GM19463 (cell line): Measurements from ENCODE around the gene TARM1.
"Not testable (repeated sequence)": the region's sequence is repeated elsewhere in the genome, so short reads cannot be mapped to it uniquely, and the experiment has no call there.

ENCODE experiments used
- ATAC-seq: cut with Tn5 transposase; IDR thresholded peaks from one replicate; pipeline ENCODE4 v1.9.1; 2021; ENCODE audit warnings: mild to moderate bottlenecking, moderate library complexity; ENCODE audit not compliant: unreplicated experiment

The TARM1 gene

DNA sequence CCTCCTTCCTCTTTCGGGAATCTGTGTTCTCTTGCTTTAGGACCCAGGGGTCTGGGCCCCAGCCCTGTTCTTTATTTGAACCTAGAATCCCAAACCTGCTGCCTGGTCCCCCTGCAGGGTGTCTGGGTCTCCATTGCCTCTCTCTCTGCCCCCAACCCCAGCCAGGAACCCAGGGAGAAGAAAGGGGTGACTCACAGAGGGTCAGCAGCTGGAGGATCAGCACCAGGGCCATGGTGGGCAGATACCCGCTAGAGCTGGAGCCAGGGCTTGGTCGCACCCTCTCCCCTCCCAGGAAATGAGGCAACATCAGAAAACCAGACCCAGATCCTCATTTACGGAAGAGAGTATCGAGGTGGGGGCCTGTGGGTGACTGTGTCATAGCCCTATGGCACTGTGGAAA is 19.4 kb upstream of the TARM1 start, which contains the start of gene OSCAR:
TSS of gene OSCAR (minus strand) at position 243 of the 400 bp plus-strand sequence. CDS start at position 232, 11 bp downstream.
- ATAC-seq = no peak

DNA sequence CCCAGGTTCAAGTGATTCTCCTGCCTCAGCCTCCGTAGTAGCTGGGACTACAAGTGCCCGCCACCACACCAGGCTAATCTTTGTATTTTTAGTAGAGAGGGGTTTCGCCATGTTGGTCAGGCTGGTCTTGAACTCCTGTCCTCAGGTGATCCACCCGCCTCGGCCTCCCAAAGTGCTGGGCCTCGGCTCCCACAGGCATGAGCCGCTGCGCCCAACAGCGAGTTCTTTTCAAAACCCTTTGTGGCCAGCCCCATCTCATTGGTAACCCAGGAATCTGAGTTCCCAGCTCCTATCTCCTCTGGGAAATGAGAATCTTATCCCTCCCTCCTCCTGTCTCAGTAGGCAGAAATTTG is 18.7 kb upstream of the TARM1 start:
- not testable (repeated sequence) for ATAC-seq

DNA sequence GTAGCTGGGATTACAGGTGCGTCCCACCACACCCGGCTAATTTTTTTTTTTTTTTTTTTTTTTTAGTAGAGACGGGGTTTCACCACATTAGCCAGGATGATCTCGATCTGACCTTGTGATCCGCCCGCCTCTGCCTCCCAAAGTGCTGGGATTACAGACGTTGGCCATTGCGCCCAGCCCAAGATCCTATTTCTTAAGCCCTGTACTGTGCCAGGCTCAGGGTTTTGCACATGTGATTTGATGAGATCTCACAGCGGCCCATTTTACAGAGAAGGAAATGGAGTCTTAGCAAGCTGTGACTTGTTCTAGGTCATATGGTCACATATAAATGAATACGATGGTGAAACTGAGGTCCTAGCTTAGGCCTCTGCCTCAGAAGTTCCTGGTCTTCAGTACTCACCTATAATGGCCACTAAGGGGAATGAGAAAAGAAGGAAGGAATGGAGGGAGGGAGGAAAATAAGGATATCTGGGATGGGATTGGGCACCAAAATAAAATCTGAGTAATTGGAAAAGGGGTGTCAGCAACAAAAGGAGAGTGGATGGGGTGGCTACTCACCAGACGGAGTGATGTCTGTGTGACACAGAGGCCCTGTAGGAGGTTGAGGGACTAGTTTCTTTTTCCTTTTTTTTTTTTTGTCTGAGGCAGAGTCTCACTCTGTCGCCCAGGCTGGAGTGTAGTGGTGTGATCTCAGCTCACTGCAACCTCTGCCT is 18.2 kb upstream of the TARM1 start:
- ATAC-seq = no peak

DNA sequence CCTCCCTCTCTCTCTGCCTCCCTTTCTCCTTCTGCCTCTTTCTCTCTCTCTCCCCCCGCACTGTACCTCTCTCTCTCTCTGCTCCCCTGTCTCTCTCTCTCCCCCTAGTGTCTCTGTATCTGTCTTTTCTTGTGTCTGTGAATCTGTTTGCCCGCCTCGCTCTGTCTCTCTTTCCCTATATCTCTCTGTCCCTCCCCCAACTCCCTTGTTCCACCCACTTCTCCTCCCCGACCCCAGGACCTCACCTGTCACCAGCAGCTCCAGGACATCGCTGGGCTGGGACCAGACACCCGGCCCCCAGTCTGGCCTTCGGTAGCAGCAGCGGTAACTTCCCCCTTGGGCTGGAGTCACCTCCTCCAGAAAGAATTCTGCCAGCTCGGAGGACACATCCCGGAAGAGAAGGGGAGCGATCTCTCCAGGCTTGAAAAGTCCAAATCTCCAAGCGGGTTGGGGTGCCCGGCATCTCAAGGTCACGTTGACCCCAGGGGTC is 15.5 kb upstream of the TARM1 start:
- ATAC-seq = no peak

DNA sequence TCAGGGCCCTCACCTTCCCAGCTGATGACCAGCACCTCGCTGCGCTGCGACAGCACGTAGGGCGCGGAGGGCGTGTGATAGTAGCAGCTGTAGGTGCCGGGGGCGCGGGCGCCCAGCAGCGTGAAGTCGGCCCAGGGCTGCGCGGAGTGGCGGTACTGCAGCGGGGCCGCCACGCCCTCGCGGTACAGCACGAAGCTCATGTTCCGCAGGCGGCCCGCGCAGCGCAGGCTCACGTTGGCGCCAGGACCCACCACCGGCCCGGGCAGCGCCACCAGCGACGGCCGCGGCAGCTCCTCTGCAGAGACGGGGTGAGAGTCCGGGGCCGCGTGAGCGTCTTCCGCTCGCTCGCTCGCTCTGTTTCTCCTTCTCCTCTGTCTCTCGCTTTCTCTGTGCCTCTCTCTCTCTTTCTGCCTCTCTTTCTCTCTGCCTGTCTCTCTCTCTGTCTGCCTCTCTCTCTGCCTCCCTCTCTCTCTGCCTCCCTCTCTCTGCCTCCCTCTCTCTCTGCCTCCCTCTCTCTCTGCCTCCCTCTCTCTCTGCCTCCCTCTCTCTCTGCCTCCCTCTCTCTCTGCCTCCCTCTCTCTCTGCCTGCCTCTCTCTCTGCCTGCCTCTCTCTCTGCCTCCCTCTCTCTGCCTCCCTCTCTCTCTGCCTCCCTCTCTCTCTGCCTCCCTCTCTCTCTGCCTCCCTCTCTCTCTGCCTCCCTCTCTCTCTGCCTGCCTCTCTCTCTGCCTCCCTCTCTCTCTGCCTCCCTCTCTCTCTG is 14.9 kb upstream of the TARM1 start:
- not testable (repeated sequence) for ATAC-seq

DNA sequence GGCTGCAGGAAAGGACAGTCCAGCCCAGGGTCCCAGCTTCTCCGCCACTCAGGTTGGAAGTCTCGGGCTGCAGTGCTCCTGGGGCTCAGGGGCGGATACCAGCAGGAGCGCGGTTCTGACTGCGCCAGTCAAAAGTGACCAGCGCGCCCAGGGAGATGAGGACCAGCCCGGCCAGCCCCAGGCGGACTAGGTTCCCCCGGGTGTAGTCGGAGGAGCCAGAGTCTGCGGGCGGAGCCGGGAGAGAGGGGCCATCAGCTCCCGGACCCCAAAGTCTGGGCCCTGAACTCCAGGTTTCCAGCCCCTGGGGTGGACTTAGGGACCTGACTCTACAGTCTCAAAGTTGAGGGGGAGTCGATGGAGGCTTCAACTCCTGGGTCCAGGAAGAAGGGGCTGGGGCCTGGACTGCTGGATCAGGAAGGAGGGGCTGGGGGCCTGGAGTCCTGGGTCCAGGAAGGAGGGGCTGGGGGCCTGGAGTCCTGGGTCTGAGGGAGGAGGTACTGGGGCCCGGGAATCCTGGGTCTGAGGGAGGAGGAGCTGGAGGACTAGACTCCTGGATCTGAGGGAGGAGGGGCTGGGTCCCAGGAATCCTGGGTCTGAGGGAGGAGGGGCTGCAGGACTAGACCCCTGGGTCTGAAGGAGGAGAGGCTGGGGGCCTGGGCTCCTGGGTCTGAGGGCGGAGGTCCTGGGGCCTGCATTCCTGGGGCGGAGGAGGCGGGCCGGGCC is 14.1 kb upstream of the TARM1 start:
- ATAC-seq = no peak

DNA sequence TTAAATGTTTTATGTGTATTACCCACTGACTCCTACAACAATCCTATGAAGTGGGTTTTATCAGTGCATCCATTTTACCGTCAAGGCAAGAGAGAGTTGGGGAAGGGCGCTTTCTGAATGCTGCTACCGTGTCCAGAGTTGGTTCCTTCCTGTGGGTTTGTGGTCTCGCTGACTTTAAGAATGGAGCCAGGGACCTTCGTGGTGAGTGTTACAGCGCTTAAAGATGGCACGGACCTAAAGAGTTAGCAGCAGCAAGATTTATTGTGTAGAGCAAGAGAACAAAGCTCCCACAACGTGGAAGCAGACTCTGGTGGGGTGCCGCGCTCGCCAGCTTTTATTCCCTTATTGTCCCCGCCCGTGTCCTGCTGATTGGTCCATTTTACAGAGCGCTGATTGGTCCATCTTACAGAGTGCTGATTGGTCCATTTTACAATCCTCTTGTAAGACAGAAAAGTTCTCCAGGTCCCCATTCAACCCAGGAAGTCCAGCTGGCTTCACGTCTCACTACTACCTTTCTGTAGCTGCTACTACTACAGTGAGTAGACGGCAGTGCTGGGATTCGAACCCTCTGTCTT is 13.3 kb upstream of the TARM1 start:
- ATAC-seq = no peak

DNA sequence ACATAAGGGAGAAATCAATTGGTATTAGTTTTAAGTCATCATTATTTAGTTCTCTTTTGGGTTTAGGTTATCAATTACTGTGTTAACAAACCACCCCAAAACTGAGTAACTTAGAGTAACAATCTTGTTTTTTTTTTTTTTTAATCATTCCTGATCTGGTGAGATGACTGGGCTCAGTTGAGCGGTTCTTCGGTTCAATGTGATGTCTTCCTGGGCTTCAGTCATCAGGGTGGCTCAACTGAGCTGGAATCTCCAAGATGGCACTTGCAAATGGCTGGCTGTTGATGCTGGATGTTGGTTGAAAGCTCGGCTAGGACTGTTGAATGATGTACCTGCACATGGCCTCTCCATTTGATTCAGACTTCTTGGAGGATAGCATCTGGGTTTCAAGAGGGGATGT is 3.2 kb upstream of the TARM1 start:
- no peak for ATAC-seq

DNA sequence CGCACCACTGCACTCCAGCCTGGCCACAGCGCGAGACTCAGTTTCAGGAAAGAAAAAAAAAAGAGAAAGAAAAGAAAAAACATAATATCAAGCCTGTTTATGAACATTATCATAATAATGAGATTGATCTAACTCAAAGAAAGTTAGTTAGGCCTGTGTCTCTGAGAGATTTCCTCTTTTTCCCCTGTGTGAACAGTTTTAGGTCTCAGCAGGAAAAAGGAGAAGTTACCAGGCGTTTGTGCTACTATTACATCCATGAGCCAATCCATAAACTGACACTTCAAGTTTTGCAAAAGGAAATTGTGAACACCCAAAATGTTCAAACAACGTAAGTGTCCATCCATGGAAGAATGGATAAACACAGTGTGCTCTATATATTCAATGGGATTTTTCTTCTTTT is 3.8 kb downstream of the TARM1 start:
- no peak for ATAC-seq

DNA sequence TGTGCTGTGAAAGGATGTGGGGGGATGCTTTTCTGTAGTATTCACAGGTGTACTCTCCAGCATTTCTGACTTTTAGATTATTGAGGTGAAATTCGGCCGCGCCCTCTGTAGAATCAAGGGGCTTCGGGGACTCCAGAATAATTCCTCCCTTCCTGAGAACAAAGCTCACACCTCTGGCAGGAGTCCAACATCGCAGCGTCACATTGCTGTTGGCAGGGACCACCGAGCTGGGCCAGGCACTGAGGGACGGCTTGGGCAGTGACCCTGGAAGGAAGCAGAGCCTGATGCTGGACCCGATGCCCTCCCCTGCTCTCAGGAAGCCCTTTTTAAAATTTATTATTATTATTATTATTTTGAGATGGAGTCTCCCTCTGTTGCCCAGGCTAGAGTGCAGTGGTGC is 6.3 kb downstream of the TARM1 start:
- ATAC-seq = no peak

DNA sequence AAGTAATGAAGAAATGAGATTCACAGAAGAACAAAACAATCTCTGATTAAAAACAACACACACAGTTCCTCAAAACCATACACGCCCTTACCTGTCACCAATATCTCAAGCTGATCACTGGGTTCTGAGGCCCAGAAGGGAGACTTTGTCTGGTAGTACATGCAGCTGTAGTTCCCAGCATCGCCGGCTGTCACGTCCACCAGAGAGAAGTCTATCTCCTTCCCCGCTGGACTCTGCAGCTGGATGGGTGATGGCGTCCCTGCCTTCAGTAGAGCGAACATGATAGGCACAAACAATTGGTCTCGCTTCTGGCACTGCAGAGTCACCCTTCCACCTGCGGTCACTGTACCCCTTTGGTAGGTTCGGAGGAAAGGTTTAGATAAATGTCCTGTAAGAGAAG is 7.3 kb downstream of the TARM1 start:
- no peak for ATAC-seq

DNA sequence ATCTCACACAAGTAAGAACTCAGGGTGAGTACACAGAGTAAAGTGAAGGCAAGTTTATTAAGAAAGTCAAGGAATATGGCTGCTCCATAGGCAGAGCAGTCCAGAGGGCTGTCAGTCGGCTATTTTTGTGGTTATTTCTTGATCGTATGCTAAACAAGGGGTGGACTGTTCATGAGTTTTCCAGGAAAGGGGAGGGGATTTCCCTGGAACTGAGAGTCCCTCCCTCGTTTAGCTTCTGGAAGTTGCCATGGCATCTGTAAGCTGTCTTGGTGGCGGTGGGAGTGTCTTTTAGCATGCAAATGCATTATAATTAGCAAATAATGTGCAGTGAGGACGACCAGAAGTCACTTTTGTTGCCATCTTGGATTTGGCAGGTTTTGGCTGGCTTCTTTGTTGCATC is 11.7 kb downstream of the TARM1 start:
- no peak for ATAC-seq

DNA sequence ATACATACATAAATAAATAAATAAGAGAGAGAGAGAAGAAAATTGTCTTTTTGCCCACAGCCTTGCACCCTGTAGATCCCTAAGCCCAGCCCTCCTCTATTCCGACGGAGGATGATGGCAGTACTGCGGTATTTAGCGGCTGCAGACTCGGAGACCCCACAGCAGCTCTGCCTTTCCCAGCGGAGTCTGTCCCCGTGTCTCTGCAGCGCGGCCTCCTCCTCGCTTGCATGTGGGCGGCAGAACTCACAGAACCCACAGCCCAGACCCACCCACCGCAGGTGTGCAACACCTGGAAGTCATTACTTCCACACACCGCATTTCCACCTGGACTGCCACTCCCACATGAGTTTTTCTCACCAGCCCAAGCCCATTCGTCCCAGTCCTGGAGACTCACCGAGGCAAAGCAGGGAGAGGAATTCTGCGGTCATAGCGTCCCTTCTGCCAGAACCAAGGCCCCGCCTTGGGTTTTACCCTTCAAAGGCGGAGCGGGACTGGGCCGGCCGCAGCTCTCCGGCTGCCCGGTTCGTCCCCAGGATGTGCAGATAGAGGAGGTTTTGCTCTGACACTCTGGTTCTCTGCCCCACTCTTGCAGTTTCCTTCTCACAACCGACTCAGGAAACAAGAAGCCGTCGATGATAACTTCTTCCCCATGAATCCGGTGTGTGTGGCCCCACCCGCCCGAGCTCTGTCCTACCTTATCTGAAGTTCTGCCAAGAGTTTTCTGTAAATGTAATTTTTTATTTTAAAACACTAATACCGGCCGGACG is 17.6 kb downstream of the TARM1 start, which contains the start of gene VSTM1:
TSS of gene VSTM1 (minus strand) at position 548 of the 767 bp plus-strand sequence. CDS start at position 428, 120 bp downstream.
- no peak for ATAC-seq

DNA sequence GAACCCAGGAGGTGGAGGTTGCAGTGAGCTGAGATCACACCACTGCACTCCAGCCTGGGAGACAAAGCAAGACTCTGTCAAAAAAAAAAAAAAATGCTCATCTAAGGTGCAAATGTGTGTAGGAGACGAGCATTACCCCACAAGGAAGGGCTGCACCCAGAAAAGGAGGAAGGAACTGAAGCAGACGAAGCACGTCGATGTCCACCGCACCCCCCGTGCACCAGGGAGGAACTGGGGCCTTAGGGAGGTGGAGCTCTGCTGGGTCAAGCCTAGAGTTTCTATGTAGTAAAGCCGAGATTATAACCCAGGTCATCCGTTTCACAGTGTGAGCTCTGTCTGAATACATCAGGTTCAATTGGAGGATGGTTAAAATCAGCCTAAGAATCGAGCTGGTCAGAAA is 18.5 kb downstream of the TARM1 start:
- no peak for ATAC-seq

DNA sequence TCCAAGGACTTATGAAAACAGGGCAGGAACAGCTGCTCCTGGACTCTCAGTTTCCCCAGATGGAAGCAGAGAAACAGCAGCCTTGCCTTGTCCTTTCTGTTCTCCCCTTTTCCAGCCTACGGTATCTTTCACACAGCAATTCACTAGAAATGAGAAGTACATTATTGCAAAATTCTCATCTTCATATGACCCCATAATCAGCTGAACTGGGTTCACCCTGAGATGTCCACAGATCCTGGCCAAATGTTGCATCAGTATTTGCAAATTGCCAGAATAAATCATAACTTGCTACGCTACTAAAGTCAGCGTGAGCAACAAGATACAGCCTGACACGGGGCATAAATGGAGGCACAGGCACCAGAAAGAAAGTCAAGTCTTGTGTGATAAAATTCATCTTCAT is 33.5 kb downstream of the TARM1 start:
- no peak for ATAC-seq

DNA sequence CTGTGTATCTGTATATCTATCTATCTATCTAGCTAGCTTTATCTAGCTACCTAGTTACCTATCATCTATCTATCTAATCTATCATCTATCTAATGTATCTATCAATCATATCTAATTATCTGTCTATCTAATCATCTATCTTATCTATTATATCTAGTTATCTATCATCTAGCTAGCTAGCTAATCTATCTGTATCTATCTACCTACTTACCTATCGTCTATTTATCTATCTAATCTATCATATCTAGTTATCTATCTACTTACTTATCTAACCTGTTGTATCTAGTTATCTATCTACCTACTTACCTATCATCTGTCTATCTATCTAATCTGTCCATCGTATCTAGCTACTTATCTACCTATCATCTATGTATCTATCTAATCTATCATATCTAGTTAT is 35.4 kb downstream of the TARM1 start:
- ATAC-seq = no peak

DNA sequence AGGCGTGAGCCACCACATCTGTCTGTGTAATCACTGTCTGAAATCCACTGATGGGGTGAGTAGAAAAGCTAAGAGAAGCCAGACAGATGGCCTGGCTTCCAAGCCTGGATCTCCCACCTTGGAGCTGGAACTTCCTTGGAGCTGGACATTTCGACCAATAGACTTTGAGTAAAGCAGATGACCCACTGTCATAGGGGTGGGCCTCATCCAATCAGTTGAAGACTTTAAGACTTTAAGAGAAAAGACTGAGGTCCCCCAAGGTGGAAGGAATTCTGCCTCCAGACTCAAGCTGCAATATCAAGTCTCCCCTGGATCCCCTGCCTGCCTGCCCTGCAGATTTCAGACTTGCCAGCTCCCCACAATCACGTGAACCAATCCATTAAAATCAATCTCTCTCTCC is 38.2 kb downstream of the TARM1 start:
- no peak for ATAC-seq

DNA sequence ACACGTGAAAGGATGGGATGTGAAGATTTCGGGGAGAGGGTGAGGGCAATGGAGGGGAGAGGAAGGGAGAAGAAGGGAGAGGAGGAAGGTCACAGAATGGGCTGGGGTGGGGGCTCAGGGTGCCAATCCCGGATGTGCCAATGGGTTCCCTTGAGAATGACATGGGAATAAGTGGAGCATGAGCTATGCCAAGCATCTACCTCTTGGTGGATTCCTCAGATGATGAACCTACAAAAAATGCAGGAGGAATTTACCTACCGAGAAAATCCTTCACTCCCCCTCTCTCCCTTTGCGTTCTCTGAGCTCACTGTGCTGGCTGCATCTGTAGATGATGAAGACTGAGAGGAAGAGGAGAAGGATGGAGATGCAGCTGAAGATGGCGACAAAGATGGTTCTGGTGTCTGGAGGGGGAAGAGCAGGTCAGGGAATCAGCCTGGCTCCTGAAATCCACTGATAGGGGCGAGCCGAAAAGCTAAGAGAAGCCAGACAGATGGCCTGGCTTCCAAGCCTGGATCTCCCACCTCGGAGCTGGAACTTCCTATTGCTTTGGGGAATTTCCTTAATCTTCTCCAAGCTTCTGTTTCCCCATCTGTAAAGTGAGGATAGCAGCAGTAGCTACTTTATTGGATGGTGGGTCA is 39.1 kb downstream of the TARM1 start:
- ATAC-seq = no peak

DNA sequence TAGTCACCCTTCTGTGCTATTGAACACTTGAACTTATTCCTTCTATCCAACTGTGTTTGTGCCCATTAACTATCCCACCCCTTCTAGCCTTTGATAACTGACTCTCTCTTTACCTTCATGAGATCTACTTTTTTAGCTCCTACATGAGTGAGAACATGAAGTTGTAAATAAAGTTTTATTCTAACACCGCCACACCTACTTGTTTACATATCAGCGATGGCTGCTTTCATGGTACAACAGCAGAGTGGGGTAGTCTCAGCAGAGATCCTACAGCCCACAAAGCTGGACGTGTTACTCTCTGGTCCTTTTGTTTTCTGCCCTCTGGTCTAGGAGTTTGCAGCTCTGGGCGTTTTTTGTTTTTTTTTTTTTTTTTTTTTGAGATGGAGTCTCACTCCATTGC is 41.2 kb downstream of the TARM1 start:
- ATAC-seq = no peak

DNA sequence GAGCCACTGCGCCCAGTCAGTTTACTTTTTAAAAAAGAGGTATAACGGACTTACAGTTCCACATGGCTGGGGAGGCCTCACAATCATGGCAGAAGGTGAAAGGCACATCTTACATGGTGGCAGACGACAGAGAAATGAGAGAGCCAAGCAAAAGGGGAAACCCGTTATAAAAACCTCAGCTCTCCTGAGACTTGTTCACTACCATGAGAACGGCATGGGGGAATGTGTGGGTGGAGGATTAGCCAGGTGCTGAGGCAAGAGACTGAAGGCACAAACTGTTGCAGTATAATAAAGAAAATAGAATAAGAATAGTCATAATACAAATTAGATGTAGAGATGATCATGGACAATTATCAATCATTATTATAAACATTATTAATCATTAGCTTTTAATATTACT is 44.6 kb downstream of the TARM1 start:
- not testable (repeated sequence) for ATAC-seq
